IPS-18c (cell line): ENCODE data around the gene IER2.
"Not testable (repeated sequence)": the region's sequence is repeated elsewhere in the genome, so short reads cannot be mapped to it uniquely, and the experiment has no call there.

Source experiments
- H3K4me3 ChIP-seq: 2 replicates; pipeline ENCODE4 v1.7.0; 2013; ENCODE audit warnings: low read depth, mild to moderate bottlenecking, low read length, moderate library complexity; ENCODE audit not compliant: insufficient read depth
- H3K9me3 ChIP-seq: one replicate; pipeline ENCODE4 v1.6.1; 2013; ENCODE audit warnings: mild to moderate bottlenecking, low read length, moderate library complexity; ENCODE audit not compliant: control insufficient read depth, insufficient read depth

Gene IER2

GRCh38 chr19:13153569-13154240, 3.5 kb downstream of the IER2 start:
- peak overlapping the region; percentile 90 for H3K4me3 ChIP-seq

GRCh38 chr19:13154241-13154778, 4.1 kb downstream of the IER2 start:
- Histone ChIP-seq H3K4me3 (peak overlapping the region; percentile 90), H3K9me3 (peaks cover 5% of the 10 kb centered on the region)

More at GRCh38 chr19:13153569-13154240, 3.5 kb downstream of the IER2 start:
- peaks cover 5% of the 10 kb centered on the region for H3K9me3 ChIP-seq

- Histone ChIP-seq H3K9me3 (peaks cover 5% of the 10 kb centered on the region), H3K4me3 (peak overlapping the region; percentile 90)
These were observed 4.8 kb downstream of the IER2 start for GRCh38 chr19:13154911-13155471.

- H3K4me3 ChIP-seq, result peak overlapping the region; percentile 90
These were observed 5.5 kb downstream of the IER2 start for GRCh38 chr19:13155472-13156359.

GRCh38 chr19:13159713-13160112, 9.5 kb downstream of the IER2 start:
- Histone ChIP-seq H3K9me3 (no peaks in the 10 kb centered on the region), H3K4me3 (no peak overlapping the region)

More at GRCh38 chr19:13155472-13156359, 5.5 kb downstream of the IER2 start:
- H3K9me3 ChIP-seq, result peaks cover 5% of the 10 kb centered on the region

- H3K9me3 ChIP-seq, result no peaks in the 10 kb centered on the region
- no peak overlapping the region for H3K4me3 ChIP-seq
These were observed 10.3 kb downstream of the IER2 start for GRCh38 chr19:13160557-13160956.

- peak overlapping the region; percentile 63 for H3K4me3 ChIP-seq
- H3K9me3 ChIP-seq, result no peaks in the 10 kb centered on the region
These were observed 12.8 kb downstream of the IER2 start for GRCh38 chr19:13162724-13163608.

- no peaks in the 10 kb centered on the region for H3K9me3 ChIP-seq
- H3K4me3 ChIP-seq, result peak overlapping the region; percentile 63
These were observed 13.6 kb downstream of the IER2 start for GRCh38 chr19:13163609-13164342.

- H3K4me3 ChIP-seq, result peak overlapping the region; percentile 40
- no peaks in the 10 kb centered on the region for H3K9me3 ChIP-seq
These were observed 14.3 kb downstream of the IER2 start for GRCh38 chr19:13164343-13165161.

GRCh38 chr19:13165162-13165997, 15.2 kb downstream of the IER2 start:
- no peaks in the 10 kb centered on the region for H3K9me3 ChIP-seq
- H3K4me3 ChIP-seq, result peak overlapping the region; percentile 34

GRCh38 chr19:13166151-13166550, 15.9 kb downstream of the IER2 start:
- H3K9me3 ChIP-seq, H3K4me3 ChIP-seq: not testable (repeated sequence)

GRCh38 chr19:13169769-13170168, 19.6 kb downstream of the IER2 start:
- Histone ChIP-seq H3K4me3 (no peak overlapping the region), H3K9me3 (no peaks in the 10 kb centered on the region)

GRCh38 chr19:13171146-13171545, 20.9 kb downstream of the IER2 start:
- H3K4me3 ChIP-seq, result no peak overlapping the region
- no peaks in the 10 kb centered on the region for H3K9me3 ChIP-seq

- Histone ChIP-seq H3K4me3 (no peak overlapping the region), H3K9me3 (no peaks in the 10 kb centered on the region)
These were observed 22.3 kb downstream of the IER2 start for GRCh38 chr19:13172346-13173138.
